Purkinje cell (primary cell): Measurements from ENCODE around the gene PLEKHJ1. TPM values are rescaled to one million over a fixed set of nuclear protein-coding genes. Genes with fewer than 3 reads are reported as not detected.

Experiments
- polyA plus RNA-seq: library from polyadenylated mRNA; unstranded; fragments of >200 nt; fragmentation: Nextera tagmentation; gene quantifications from 2 replicates; pipeline ENCODE4 v1.2.1, GENCODE V29; 2014

The PLEKHJ1 gene, protein sequence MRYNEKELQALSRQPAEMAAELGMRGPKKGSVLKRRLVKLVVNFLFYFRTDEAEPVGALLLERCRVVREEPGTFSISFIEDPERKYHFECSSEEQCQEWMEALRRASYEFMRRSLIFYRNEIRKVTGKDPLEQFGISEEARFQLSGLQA
- 8.4 and 8.6 TPM in 2 replicates for polyA plus RNA-seq

GRCh38 chr19:2236314-2237050 lies at the start of gene PLEKHJ1, which contains the start of gene SF3A2:
TSS of gene PLEKHJ1 (minus strand) at chr19:2236329. CDS start at chr19:2236248, 81 bp downstream.
TSS of gene SF3A2 (plus strand) at chr19:2236824. CDS start at chr19:2243419, 6,595 bp downstream.

GRCh38 chr19:2282062-2282861 lies 46.1 kb upstream of the PLEKHJ1 start, which contains the start of gene PEAK3:
TSS of gene PEAK3 (minus strand) at chr19:2282175. CDS start at chr19:2280931, 1,244 bp downstream.

DNA sequence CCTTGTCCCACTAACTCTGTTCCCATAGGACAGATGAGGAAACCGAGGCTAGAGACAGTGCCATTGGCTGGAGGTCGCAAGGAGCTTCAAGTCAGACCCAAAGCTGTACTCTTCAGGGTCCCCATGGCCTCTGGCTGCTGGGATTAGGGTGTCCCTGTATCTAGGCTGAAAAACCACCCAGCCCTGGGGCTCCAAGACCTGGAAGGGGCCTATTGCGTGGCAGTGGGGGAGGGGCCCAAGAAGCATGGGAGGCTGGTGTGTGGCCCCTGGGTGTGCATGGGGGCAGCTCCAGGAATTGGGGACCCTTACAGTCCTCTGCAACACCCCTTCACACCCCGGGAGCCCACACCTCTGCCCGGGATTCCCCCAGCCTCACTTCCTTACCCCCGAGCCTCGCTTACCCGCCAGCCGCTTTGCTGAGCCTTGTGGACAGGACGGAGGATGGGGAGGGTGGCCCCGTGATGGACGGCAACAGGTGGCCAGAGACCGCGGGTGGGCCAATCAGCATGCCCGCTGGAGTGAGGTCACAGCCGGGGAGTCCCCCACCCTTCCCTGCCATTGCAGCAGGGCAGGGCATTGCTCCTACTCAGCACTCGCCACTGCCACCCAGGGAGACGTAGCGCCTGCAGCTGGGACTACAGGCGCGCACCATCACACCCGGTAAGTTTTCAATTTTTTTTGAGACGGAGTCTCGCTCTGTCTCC lies 20.0 kb upstream of the PLEKHJ1 start, which contains the start of gene JSRP1:
Gene JSRP1, minus strand, starts transcription at position 436 of the 704 bp plus-strand sequence. CDS start 1,103 bp downstream, outside the sequence.

GRCh38 chr19:2249010-2249866 lies 13.1 kb upstream of the PLEKHJ1 start, which contains the start of gene AMH:
TSS of gene AMH (plus strand) at chr19:2249323. CDS start at chr19:2249333, 10 bp downstream.

Other genes starting within 250 kb of the PLEKHJ1 start
- gene BTBD2, start 220.6 kb downstream of the PLEKHJ1 start, polyA plus RNA-seq, result 0.18 and 0.24 TPM in 2 replicates
- gene MKNK2, start 185.1 kb downstream of the PLEKHJ1 start, polyA plus RNA-seq, result 7.4 and 8.7 TPM in 2 replicates
- 0.34 and 0.62 TPM in 2 replicates for gene MOB3A, start 140.0 kb downstream of the PLEKHJ1 start, polyA plus RNA-seq
- gene IZUMO4, start 139.4 kb downstream of the PLEKHJ1 start, polyA plus RNA-seq, result not detected in 2 replicates
- gene AP3D1, start 84.8 kb downstream of the PLEKHJ1 start, polyA plus RNA-seq, result 19.1 and 20.9 TPM in 2 replicates
- gene DOT1L, start 72.4 kb downstream of the PLEKHJ1 start, polyA plus RNA-seq, result 0.28 and 0.39 TPM in 2 replicates
- gene SF3A2, start 495 bp upstream of the PLEKHJ1 start, polyA plus RNA-seq, result 0.16 and 0.43 TPM in 2 replicates
- not detected in 2 replicates for gene AMH, start 13.0 kb upstream of the PLEKHJ1 start, polyA plus RNA-seq
- not detected in 2 replicates for gene JSRP1, start 20.1 kb upstream of the PLEKHJ1 start, polyA plus RNA-seq
- gene PEAK3, start 45.8 kb upstream of the PLEKHJ1 start, polyA plus RNA-seq, result not detected in 2 replicates
- gene LINGO3, start 71.8 kb upstream of the PLEKHJ1 start, polyA plus RNA-seq, result 0.59 and 1.0 TPM in 2 replicates
- 47.5 and 62.2 TPM in 2 replicates for gene LSM7, start 92.3 kb upstream of the PLEKHJ1 start, polyA plus RNA-seq
- 2.0 and 3.0 TPM in 2 replicates for gene SPPL2B, start 92.4 kb upstream of the PLEKHJ1 start, polyA plus RNA-seq
- not detected in 2 replicates for gene TMPRSS9, start 123.9 kb upstream of the PLEKHJ1 start, polyA plus RNA-seq
- 64.5 and 79.8 TPM in 2 replicates for gene TIMM13, start 191.3 kb upstream of the PLEKHJ1 start, polyA plus RNA-seq
- gene LMNB2, start 220.6 kb upstream of the PLEKHJ1 start, polyA plus RNA-seq, result 0.22 and 1.3 TPM in 2 replicates
- 0.35 TPM in 2 replicates for gene GADD45B, start 239.8 kb upstream of the PLEKHJ1 start, polyA plus RNA-seq